GM19438 (cell line): Measurements from ENCODE around the gene POLD4.
"Not testable (repeated sequence)": the region's sequence is repeated elsewhere in the genome, so short reads cannot be mapped to it uniquely, and the experiment has no call there.

Experiments used
- ATAC-seq: cut with Tn5 transposase; IDR thresholded peaks from one replicate; pipeline ENCODE4 v1.9.1; 2021; ENCODE audit warnings: low read depth; ENCODE audit not compliant: unreplicated experiment

Gene POLD4

DNA sequence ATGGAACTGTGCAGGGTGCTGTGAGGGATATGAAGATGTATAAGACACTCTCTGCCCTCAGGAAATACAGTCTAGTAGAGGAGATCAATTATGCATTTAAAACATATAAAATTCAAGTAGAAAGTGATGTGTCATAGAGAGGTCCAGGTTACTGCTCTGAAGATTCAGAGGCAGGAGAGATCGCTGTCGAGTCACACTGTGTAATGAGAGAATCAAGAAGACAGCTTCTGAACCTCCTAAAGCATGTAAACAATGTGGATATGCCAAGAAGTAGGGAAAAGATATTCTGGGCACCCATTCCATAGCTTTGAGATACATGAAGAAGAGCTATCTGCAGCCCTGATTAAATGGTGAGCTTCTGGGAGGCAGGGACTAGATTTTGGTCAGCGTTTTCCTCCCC lies 33.3 kb downstream of the POLD4 start:
- no peak for ATAC-seq

DNA sequence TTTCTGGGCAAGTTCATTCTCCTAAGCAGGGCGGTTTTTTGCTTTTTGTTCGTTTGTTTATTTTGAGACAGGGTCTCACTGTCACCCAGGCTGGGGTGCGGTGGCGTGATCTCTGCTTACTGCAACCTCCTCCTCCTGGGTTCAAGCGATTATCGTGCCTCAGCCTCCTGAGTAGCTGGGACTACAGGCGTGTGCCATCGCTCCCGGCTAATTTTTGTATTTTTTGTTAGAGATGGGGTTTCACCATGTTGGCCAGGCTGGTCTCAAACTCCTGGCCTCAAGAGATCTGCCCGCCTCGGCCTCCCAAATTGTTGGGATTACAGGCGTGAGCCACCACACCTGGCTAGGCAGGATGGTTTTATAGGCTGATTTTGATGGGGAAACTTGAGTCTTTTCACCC lies 34.5 kb downstream of the POLD4 start:
- not testable (repeated sequence) for ATAC-seq

DNA sequence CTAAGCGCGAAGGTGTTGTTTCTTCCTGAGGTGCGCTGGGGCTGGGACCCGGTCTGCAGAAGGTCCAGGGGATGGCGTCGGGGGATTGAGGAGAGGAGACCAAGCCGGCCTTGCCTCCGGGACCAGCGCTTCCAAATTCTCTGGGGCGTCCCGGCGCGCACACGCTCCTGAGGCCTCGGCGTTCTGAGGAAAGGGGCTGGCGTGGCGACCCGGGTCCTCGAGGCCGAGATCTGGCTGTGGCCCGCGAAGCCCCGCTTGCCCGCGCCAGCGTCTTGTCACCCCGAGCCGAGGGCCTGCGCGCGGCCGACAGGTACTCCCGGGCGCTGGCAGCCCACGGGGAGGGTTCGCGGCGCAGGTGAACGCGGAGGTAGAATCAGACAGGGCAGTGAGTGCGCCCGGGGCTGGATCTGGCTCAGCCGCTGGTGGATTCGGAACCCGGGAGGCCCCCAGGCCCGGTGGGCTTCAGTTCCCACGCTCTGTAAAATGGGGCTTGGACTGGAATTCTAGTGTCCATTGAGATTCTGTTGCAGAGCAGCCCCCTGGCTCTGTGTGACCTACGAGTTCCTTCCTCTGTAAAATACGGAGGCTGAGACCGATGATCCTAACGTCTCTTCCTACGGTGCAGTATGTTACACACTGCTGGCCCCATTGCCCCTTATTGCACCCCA lies 35.3 kb downstream of the POLD4 start:
- ATAC-seq, result peak; percentile 6

DNA sequence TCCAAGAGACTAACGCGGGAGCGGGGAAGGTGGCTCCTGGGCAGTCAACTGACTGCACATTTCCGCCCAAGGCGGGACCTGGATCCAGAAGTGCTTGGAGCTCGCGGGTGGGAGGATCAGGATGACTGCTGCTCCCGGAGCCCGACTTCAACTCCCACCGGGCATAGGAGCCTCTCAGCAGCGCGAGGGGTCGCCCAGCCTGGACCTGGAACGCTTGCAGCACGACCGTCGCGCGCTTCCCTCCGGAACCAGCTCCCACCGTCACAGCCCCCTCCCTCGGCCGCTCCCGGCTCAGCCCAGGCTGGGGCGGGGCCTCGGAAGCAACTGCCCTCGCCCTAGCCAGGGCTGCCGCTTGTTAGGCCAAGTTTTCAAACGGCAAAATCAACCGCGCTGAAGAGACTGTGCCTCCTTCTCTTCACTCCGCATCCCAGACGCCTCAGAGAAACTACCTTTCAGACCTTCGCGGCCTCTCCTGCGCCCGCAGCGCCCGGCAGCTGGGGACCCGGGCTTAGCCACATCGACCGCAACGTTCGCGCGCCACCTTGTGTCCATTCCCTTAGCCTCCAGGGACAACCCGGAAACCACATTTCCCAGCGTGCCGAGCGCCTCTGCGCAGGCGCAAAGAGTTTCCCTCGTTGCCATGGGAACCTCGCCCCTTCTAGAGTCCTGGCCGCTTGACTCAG lies 36.0 kb downstream of the POLD4 start:
- ATAC-seq, result peak; percentile 72

DNA sequence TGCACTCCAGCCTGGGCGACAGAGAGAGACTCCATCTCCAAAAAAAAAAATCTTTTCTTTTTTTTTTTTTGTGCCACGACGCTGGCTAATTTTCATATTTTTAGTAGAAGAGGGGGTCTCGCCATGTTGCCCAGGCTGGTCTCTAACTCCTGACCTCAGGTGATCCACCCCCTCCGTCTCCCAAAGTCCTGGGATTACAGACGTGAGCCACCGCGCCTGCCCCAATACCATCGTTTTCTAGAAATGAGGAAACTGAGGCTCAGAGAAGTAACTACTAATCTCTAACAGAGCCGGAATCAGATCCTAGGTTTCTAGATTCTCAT lies 36.5 kb downstream of the POLD4 start:
- no peak for ATAC-seq

DNA sequence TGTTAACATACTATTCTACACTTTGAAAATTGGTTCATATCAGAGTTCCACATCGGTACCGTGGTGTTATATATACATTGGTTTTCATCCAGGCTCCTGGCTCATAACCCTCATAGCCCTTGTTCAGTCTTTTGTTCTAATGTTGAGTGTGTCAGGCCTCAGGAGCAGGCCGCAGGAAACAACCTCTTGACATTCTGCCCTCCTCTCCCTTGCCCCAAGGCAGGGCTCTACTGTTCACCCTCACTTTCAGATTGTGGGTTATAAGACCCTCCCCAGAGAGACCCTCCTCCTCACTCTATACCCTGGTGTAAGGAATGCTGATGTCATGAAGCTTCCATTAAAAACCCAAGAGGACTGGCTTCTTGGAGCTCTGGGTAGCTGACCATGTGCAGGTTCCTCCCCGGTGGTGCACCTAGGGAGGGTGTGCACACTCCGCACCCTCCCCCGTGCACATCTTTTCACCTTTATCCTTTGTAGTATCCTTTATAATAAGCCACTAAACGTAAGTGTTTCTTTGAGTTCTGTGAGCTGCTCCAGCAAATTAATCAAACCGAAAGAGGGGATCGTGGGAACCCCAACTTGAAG lies 37.9 kb downstream of the POLD4 start:
- ATAC-seq, result no peak

DNA sequence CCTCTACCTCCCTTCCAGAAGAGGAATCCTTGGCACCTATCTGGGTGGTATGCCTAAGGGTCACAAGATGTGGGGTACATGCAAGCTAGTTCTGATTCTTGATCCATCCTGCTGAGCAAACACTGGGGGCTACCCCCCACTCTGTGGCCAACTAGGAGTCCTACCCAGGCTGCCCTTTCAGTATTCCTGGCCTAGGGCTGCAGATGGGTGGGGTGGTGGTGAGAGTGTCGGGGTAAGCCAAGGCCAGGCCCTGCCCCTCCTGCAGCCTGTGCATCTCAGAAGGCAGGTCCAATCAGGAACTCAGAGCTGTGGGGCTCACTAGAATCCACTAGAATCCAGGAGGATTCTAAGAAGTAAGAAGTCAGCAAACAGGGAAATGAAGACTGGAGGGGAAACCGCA lies 39.1 kb downstream of the POLD4 start:
- ATAC-seq, result no peak

DNA sequence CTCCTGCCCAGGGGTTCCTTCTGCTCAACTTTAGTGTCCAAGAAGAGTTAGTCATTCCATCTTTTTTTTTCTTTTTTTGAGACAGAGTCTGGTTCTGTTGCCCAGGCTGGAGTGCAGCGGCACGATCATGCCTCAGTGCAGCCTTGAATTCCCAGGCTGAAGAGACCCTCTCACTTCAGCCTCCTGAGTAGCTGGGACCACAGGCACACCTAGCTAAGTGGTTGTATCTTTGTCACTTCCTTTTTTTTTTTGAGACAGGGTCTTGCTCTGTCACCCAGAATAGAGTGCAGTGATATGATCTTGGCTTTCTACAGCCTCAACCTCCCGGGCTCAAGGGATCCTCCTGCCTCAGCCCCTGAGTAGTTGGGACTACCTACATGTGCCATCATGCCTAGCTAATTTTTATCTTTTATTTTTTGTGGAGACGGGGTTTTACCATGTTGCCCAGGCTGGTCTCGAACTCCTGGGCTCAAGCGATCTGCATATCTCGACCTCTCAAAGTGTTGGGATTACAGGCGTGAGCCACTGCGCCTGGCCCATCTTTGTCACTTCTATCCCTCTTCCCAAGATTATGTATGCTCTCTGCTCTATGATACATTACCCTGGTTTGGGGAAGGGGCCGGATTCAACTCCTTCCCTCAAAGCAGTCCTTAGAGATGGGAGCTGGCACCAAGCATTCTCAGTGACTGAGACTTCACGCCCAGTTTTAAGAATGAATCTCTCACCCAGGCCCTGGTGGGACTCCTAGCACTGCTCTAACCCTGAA lies 40.0 kb downstream of the POLD4 start:
- no peak for ATAC-seq

DNA sequence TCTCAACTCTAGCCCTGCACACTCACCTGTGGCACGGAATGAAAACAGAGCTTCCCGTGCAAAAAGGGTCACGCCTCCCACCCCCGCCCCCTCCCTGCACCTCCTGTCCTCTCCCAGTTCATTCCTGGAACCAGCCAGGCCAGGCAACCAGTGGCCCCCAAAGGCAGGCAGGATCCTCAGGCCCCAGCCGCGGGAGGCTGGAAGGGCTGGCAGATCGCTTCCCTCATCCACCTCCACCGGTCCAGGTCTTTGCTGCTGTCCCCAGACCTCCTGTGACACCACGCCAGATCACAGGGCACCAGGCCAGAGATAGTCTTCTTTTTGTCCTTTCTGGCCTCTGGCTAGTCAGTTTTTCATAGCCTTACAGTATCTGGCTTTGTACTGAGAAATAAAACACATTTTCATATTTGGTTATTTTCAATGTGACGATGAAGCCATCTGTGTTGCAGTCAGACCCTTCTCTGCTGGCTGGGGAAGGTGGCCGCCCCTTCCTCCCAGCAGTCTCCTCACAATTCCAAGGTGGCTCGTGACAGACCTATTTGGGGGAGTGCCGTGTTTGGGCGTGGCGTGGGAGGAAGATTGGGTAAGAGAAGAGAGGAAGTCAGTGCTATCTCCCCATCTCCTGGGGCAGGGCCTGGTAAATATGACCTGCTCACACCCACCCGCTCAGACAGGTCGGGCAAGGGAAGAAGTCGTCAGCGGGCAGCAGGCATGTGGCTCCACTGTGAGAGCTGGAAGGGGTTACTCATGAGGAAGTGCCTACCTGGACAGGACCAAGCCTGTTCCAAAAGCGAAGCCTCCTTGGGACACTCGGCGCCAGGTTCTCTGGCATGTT lies 40.9 kb downstream of the POLD4 start:
- ATAC-seq, result no peak

DNA sequence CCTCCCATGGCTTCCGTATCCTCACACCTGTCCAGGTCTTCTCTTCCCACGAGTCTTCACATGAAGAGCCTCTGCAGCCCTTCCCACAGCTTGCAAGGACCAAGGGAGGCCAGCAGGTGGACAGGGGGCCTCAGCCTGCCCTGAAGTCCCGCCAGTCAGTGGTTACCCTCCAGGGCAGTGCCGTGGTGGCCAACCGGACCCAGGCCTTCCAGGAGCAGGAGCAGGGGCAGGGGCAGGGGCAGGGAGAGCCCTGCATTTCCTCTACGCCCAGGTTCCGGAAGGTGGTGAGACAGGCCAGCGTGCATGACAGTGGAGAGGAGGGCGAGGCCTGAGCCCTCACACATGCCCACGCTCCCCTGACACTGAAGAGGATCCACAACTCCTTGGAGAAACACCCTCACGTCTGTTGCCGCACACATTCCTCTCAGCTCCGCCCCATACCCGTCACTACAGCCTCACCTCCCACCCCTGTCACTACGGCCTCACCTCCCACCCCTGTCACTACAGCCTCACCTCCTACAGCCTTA lies 41.7 kb downstream of the POLD4 start:
- ATAC-seq, result no peak

DNA sequence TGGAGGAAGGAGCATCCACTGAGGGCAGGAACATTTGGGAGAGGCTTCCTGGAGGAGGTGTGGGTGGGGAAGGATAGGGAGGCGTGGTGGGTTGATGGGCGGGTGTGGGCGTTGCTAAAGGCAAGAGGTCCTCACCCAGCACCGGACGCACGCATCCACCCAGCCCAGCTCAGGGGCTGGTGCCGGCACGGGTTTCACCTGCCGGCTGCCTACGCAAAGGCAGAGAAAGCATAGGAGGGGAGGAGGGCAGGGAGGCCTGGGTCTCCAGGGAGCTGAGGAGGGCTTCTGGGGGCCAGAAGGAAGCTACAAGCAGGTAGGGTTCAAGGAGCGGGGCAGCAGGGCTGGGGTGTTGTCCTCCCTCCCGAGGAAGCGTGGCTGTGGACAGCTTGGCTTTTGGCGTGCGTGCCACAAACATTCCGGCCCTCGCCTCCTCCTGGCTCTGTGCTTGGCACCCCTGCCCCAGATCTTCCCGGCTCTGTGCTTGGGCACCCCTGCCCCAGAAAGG lies 42.2 kb downstream of the POLD4 start:
- no peak for ATAC-seq

DNA sequence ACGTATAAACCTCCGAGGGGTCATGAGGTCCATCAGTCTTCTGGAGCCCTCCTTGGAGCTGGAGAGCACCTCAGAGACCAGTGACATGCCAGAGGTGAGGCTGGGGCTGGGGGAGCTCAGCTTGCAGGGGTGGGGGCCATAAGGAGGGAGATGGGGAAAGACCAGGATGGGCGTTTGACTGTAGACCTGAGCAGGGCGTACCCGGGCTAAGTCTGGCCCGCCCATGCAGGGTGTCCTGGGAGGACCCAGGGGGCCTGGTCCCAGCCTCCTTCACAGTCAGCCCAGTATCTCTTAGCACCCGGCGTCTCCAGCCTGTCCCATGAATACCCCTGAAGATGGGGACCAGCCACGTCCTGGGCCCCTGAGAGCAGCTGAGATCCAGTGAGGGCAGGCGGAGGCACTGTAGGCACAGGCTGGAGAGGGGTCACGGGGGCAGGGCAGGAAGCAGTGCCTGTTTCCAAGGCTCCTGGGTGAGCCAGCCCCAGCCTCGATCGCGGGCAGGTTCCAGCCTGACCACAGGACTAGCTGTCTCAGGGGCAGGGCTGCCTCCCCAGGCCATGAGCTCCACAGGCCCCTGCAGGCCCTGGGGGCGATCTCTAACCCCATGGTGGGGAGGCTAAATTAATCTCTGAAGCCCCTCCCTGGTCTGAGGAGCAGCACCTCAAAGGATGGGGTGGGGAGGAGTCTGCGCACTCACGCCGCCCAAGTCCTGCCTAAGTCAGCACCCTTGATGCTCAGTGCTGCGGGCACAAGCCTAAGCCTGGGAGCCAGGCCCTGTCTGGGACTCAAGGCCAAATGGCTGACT lies 42.9 kb downstream of the POLD4 start:
- no peak for ATAC-seq

DNA sequence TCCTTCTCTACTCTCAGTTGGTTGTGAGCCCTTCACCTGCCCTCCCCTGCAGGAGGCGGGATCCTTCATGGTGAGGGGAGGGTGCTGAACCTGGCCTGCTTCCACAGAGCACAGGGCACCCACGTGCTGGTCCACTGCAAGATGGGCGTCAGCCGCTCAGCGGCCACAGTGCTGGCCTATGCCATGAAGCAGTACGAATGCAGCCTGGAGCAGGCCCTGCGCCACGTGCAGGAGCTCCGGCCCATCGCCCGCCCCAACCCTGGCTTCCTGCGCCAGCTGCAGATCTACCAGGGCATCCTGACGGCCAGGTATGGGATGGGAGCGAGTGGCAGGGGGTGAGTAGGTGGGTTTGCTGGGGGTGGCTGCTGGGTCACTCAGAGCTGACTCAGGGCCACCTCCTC lies 43.7 kb downstream of the POLD4 start:
- ATAC-seq, result no peak

DNA sequence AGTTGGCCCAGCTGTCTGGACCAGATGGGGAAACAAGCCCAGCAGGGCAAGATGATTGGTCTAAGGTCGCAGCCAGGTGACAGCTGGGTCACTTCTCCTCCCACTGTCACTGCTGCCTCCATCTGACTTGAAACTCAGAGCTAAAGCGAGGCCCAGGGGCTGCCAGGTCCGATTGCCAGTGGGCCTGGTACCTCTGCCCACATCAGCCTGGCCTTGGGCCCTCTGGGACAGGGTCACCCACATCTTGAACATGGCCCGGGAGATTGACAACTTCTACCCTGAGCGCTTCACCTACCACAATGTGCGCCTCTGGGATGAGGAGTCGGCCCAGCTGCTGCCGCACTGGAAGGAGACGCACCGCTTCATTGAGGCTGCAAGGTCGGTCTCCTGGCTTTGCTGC lies 44.2 kb downstream of the POLD4 start:
- no peak for ATAC-seq

DNA sequence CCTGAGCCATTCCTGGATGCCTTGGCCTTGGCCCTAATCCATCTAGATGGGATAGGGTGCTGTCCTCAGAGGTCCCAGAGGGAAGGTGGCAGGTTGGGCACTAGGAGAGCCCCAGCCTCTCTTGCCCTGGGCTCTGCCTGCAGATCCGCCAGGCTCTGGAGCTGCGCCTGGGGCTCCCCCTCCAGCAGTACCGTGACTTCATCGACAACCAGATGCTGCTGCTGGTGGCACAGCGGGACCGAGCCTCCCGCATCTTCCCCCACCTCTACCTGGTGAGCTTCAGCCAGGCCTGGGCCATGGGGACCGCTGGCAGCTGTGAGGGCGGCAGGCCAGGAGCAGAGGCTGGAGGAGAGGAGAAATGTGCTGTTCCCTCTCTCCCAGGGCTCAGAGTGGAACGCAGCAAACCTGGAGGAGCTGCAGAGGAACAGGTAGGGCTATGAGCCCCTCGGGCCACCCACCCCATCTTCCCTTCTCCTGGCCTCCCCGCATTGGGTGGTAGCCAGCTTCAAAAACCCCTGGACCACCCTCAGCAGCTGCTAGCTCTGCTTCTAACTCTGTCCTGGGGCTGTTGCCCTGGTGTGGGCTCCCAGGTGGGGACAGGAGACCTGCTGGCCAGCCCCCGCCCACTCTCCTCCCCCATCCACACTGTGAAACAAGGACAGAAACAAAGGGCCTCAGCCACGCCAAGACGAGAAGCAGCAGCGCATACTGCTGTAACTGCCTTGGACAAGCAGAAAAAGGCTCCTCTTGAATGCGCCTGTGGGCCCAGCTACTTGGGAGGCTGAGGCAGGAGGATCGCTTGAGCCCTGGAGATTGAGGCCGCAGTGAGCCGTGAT lies 45.1 kb downstream of the POLD4 start:
- no peak for ATAC-seq

DNA sequence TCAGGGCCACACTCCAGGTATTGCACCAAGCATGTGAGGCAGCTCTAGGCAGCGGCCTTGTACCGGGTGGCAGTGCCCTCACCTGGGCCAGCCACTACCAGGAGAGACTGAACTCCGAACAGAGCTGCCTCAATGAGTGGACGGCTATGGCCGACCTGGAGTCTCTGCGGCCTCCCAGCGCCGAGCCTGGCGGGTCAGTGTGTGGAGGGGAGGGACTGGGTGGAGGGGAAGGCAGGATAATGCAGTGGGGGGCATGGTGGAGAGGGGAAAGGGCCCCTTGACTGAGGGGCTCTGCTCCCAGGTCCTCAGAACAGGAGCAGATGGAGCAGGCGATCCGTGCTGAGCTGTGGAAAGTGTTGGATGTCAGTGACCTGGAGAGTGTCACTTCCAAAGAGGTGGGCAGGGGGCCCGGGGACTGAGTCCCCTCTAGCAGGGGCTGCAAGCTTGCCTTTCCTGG lies 45.8 kb downstream of the POLD4 start:
- ATAC-seq, result no peak

DNA sequence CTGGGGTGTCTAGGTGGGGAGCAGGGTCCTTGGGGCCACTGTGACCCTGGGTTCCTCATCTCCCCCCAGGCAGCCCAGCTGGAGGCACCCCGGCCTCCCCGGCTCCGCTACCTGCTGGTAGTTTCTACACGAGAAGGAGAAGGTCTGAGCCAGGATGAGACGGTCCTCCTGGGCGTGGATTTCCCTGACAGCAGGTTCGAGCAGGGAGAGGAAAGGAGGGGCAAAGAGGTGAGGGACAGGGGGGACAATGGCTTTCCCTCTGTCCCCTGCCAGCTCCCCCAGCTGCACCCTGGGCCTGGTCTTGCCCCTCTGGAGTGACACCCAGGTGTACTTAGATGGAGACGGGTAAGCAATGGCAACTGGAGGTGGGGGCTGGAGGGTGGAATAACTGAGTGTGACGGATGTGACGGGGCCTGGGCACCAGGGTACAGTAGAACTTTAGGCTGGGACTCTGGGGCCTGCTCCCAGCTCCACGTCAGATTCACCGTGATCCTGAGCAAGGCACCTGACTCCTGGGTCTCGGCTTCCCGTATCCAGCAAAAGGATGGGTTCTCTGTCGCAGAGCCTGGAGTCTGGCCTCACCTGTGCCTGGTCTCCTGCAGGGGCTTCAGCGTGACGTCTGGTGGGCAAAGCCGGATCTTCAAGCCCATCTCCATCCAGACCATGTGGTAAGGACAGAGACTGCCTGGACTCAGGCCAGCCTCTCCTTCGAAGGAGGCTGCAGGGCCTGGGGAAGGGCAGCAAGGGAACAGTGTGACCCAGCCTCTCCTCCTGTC lies 46.4 kb downstream of the POLD4 start:
- no peak for ATAC-seq
